Kidney tubule cell (primary cell): ENCODE measurements around the gene NRG3.
A peak's percentile ranks its signal among the peaks of the same experiment; 100 is the strongest.

Experiments used
- DNase-seq: peaks from one replicate; pipeline ENCODE4 v3.0.0-alpha.2; 2018; ENCODE audit warnings: low spot score

NRG3 gene

GRCh38 chr10:82213784-82214183 lies 338.8 kb downstream of the NRG3 start:
- DNase-seq, result no peak

- DNase-seq, result no peak
Observed at GRCh38 chr10:82221056-82221455, 346.1 kb downstream of the NRG3 start.

GRCh38 chr10:82221601-82222149 lies 346.7 kb downstream of the NRG3 start:
- DNase-seq, result no peak

- DNase-seq, result peak; percentile 8
Observed at GRCh38 chr10:82228701-82229100, 353.7 kb downstream of the NRG3 start.

DNA sequence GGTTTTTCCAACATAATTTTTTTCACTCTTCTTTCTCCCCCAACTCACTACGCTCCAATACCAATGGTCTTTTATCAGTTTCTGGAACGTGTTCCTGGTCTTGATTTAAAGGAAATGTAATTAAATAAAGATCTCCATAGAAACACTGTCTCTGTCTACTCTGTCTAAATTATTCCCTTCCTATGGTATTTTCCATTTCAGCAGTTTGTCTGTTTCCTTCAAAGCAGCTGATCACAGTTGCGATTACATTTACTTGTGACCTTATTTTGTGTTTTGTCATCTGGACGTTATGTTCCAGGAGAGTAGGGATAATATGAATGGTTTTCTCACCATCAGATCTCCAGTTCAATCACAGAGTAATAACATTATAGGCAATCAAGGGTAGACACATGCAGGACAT lies 359.2 kb downstream of the NRG3 start:
- no peak for DNase-seq

- DNase-seq, result no peak
Observed at GRCh38 chr10:82236084-82236731, 361.2 kb downstream of the NRG3 start.

GRCh38 chr10:82238291-82238690 lies 363.3 kb downstream of the NRG3 start:
- no peak for DNase-seq

DNA sequence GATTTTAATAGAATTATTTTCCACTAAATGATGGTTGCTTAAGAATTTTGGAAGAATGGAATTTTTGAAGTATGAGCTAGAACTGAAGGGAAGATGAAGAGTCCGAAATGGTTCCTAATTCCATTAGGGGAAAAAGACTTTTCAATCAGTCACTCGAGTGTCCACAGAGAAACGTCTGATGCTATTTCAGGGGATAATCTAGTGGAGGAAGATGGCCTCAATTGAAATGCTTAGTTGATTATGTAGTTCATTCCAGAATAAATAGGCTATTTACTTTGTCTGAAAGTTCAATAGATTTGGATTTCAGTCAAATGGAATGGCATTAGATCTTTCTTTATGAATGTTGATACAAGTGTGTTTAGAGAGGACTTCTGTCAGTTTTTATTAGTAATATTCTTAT lies 365.4 kb downstream of the NRG3 start:
- no peak for DNase-seq

- no peak for DNase-seq
Observed at GRCh38 chr10:82242778-82243177, 367.8 kb downstream of the NRG3 start.

GRCh38 chr10:82245157-82245556 lies 370.2 kb downstream of the NRG3 start:
- no peak for DNase-seq

- DNase-seq, result no peak
Observed at GRCh38 chr10:82245906-82246560, 371.0 kb downstream of the NRG3 start.

DNA sequence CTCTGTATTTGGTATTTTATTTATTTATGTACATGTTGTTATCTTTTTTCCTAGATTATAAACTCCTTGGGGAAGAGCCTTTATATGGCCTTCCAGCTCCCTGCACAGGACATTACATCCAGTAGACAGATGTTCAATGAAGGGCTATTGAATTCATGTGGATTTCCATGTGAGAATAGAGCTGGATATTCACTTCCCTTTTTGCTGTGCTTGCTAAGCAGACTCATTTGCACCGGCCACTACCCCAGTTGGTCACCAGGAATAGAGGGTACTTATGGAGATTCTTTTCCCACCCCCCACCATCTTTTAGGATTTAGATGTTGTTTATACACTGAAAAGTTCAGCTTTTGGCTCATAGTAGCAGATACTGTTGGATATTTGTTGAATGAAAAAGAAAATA lies 374.1 kb downstream of the NRG3 start:
- no peak for DNase-seq

DNA sequence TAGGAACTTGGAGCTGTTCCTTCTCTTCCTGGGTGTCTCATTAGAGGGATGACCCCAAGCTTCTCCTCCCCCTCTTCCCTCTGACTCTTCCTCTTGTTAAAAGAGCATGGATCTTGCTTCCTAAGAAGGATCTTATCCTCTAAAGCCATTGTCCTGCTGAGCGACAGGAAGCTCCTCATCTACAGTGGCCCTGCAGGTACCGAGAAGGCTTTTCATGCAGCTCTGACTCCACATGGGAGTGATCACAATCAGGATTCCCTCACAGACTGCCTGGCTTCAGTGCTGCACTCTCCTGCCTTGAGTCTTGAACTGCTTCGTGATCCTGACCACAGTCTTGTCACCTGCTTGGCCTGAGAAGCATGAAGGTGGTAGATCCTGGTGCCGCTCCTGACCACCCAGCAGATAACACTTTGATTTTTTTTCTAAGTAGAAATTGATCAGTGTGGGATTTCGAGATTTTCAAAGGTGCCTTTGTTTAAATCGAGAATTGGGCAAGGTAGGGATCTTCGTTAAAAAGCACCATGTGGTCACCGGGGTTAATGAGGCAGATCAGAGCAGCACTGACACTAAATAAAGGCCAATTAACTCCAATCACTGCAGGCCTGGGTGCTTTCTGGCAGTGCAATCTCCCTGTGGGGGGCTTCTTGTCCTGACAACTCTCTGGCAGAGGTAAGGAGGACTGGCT lies 376.4 kb downstream of the NRG3 start:
- no peak for DNase-seq

- no peak for DNase-seq
Observed at GRCh38 chr10:82252081-82252480, 377.1 kb downstream of the NRG3 start.

- no peak for DNase-seq
Observed at GRCh38 chr10:82254237-82254636, 379.2 kb downstream of the NRG3 start.

- no peak for DNase-seq
Observed at GRCh38 chr10:82256275-82256674, 381.3 kb downstream of the NRG3 start.

GRCh38 chr10:82266438-82266837 lies 391.4 kb downstream of the NRG3 start:
- peak; percentile 89 for DNase-seq

DNA sequence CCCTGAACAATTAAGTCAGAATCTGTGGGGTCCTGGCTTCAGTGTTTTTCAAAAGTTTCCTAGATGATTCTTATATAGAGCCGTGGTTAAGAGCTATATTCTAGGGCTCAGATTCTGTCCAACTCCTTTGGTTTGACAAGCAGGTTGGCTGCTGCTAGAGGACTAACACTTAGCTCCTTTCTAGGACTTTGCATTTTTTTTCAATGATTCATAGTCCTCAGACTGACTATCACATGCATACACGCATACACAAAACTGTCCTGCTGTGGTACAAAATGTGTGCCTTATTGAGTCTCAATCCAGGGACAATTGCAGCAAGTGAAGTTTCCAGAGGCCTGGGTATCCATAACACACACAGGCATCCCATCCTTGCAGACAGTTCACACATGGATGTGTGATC lies 392.0 kb downstream of the NRG3 start:
- peak; percentile 58 for DNase-seq

- DNase-seq, result peak; percentile 66
Observed at GRCh38 chr10:82267465-82267864, 392.5 kb downstream of the NRG3 start.

GRCh38 chr10:82267960-82268359 lies 393.0 kb downstream of the NRG3 start:
- no peak for DNase-seq

DNA sequence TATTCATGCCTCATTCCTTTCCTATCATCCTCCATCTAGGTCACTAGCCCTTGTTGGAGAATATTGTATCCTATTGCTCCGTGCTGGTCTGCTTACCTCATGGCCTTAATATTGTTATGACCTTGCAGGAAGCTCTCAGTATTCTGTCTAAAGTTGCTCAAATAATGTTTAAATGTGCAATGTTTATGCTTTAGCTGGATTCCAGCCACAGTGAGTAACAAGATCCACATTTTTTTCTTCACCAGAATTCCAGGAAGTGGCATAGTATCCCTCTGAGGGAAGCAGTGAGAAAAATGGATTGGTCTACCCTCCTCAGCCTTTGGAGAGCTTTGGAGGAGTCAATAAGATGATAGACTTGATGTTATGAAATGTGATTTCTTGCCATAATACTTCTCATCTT lies 402.6 kb downstream of the NRG3 start:
- DNase-seq, result peak; percentile 35

GRCh38 chr10:82278401-82279182 lies 403.6 kb downstream of the NRG3 start:
- no peak for DNase-seq
